A549 treated with AZD2906 at 1 μM for 4 hours (cell line): ENCODE data around the gene PTPN2. TPM values are rescaled to one million over a fixed set of nuclear protein-coding genes. Genes with fewer than 3 reads are reported as not detected.

ENCODE experiments used
- total RNA-seq: library from RNA; stranded (reverse); fragments of 200-300 nt; extraction: Qiagen RNA extraction; gene quantifications from 5 replicates; pipeline ENCODE4 v1.2.3, GENCODE V29; 2022

The PTPN2 gene
- total RNA-seq = 17.5 to 18.8 TPM (median 18.0 TPM) in 5 replicates

GRCh38 chr18:12883684-12884405, at the start of gene PTPN2:
PTPN2 (minus strand) TSS chr18:12884237; CDS start chr18:12884141, 96 bp downstream.

Other genes starting within 250 kb of the PTPN2 start
- gene SPIRE1, start 226.1 kb downstream of the PTPN2 start, total RNA-seq = 13.3 to 22.4 TPM (median 16.4 TPM) in 5 replicates
- gene CEP76, start 181.5 kb downstream of the PTPN2 start, total RNA-seq = 5.7 to 6.9 TPM (median 6.1 TPM) in 5 replicates
- 62.0 to 69.6 TPM (median 66.8 TPM) in 5 replicates for gene PSMG2, start 181.2 kb downstream of the PTPN2 start, total RNA-seq
- 24.1 to 28.7 TPM (median 26.5 TPM) in 5 replicates for gene SEH1L, start 63.8 kb upstream of the PTPN2 start, total RNA-seq
- gene CEP192, start 107.1 kb upstream of the PTPN2 start, total RNA-seq = 6.8 to 9.2 TPM (median 7.7 TPM) in 5 replicates